HG03571 (cell line): ENCODE results near the gene PNKD.

Experiments
- ATAC-seq: cut with Tn5 transposase; IDR thresholded peaks from one replicate; pipeline ENCODE4 v1.9.1; 2021; ENCODE audit not compliant: unreplicated experiment

The PNKD gene

DNA sequence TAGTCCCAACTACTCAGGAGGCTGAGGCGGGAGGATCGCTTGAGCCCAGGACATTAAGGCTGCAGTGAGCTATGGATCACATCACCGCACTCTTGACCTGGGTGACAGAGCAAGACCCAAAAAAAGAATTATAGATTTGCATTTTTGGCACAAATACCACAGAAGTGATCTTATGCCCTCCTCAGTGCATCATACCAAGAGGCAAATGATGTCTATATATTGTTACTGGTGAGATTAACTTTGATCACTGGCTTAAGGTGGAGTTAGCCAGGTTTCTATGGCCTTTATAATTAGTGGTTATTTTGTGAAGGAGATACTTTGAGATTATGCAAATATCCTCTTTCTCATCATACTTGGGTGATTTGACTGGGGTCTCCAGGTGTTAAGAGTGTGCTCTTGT, 64.2 kb downstream of the PNKD start:
- ATAC-seq: no peak

DNA sequence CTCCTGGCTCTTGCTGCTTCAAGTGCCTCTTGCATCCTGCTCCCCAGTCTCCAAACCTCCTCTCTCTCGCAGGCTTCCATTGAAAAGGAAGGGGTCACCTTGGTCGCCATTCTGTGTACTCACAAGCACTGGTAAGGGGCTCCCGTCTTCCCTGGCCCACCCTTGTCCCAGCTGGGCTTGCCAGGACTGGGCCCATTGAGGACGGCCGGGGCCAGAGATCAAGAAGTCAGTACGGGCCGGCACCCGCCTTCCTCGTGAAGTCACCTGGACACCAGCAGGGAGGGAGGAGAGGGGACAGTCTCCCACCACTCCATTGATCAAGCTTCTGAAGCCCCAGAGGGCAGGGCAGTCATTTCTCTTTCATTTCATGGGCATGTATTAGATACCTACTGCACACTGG, 70.3 kb downstream of the PNKD start:
- no peak for ATAC-seq

DNA sequence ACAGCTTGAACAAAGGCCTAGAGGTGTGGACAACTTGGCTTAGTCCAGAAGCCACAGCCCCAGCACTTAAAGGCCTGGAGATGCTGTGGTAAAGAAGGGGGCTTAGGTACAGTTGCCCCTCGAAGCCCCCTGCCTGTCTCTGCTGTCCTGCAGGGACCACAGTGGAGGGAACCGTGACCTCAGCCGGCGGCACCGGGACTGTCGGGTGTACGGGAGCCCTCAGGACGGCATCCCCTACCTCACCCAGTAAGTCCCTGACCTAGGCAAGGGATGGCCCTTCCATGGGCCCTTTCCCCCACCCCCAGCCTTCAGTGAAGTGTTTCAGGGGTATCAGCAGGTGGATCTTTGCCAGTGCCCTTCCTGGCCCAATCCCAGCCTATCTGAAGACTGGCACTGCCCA, 71.1 kb downstream of the PNKD start:
- no peak for ATAC-seq

DNA sequence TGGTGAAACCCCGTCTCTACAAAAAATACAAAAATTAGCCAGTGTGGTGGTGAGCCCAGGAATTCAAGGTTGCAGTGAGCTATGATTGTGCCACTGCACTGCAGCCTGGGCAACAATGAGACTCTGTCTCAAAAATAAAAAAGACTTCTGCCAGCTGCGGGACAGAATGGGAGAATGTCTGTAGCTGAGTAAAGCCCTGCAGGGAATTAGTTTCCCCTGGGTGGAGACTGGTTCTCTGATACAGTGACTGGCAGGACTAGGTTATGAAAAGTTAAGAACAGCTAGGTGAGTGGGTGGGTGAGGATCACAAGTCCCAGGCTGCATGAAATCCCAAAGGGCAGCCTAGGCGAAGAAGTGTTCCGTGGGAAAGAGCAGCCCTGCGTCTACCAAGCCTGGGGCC, 72.5 kb downstream of the PNKD start:
- no peak for ATAC-seq

DNA sequence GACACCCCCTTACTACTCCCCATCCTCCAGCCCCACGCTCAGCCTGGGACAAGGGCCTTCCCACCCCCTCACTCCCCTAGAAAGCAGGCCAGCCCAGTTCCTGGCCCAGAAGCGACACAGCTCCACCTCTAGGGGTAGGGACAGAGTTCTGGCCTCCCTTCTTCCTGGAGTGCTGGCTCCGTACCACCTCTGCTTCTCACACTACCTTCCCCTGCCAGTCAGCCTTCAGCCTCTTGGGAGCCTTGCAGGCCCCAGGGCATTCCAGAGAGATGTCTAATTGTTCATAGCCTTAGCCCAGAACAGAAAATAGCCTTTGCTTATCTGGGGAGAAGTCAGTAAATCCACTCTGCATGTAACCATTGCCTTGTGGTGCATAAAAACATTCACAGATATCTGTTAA, 73.3 kb downstream of the PNKD start:
- no peak for ATAC-seq

DNA sequence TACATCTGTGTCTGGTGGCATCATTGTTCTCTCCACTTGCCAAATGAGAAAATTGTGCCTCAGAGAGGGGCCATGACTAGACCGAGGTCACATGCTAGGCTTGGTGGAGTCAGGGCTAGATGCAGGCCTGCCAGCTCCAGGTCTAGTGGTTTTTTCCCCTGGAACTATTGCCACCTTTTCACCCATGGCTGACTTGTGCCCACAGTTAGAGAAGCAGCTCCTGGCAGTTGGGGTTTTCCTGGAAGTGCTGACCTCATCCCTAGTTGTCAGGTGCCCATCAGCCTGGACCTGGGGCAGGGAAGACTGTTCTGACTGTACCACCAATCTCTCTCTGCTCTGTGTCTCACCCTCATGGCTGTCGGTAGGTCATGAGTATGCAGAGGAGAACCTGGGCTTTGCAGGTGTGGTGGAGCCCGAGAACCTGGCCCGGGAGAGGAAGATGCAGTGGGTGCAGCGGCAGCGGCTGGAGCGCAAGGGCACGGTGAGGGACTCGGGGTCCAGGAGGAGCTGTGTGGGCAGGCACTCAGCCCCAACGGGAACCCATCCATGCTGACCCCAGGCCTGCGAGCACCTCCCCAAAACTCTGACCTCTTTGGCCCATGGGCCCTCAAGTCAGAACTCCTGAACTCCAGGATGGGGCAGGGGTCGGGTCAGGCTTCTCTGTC, 73.9 kb downstream of the PNKD start:
- no peak for ATAC-seq

DNA sequence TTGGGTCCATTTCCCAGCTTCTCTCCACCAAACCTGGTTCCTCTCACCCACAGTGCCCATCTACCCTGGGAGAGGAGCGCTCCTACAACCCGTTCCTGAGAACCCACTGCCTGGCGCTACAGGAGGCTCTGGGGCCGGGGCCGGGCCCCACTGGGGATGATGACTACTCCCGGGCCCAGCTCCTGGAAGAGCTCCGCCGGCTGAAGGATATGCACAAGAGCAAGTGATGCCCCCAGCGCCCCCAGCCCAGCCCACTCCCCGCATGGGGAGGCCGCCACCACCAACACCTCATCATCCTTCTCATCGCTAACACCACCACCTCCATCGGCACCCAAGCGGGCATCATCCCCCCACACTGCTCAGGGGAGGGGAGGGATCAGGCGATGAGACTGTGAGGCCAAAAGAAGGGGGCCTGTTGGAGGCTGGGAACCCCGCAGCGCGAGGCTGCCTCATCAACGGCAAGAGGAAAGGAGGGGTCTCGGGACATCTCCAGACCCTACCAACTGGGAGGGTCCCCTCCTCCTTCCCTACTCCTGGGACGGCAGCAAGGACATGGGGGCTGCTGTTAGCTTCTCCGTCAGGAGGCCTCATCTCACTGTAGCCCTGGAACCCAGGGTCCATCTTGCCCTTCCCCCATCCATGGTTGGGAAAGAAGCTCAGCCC, 74.6 kb downstream of the PNKD start:
- no peak for ATAC-seq

DNA sequence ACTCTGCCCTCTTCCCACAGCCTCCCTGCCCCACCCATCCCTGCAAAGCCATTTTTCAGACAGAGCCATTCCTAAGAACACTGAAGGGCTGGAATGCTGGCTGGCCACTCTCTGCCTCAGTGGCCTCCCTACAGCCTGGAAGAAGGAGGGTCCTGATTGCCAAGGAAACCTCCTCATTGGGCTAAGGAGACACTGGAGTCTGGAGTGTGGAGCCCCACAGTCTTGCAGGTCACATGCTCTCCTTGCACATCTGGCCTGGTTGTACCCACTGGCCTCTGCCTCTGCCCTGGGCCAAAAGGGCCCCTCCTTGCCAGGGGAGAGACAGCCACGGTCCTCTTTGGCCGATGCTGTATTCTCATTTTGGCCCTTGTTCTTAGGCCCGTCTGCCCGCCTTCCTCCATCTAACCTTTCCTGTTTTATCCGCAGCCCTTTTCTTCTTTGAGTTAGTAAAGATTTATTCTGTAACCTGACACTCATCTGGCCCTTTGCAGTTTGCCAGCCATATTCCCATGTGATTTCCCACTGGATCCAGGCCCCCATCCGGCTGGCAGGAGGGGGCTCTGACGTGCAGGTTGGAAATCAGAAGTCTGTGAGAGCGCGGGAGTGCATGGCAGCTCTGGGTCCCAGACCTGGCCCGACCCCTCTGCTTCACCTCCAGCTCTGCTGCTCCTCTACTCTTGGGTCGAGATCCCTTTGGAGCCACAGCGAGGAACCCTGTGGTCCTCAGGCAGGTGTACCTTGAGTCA, 75.3 kb downstream of the PNKD start:
- ATAC-seq: no peak

DNA sequence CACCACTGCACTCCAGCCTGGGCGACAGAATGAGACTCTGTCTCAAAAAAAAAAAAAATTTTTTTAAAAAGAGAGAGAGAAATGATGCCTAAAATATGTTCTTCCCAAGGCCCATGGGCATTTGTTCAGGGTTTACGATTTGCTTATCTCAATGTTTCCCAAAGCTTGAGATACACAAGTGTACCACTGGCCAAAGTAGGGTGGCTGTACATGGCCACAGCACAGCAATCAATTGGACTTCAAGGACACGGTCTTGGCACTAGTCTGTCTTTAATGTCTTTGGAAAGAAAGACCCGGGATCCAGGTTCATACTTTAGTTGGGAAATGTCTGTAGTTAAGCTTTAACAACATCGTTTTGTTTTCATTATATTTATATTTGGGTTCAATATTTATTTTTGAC, 76.9 kb downstream of the PNKD start:
- no peak for ATAC-seq

DNA sequence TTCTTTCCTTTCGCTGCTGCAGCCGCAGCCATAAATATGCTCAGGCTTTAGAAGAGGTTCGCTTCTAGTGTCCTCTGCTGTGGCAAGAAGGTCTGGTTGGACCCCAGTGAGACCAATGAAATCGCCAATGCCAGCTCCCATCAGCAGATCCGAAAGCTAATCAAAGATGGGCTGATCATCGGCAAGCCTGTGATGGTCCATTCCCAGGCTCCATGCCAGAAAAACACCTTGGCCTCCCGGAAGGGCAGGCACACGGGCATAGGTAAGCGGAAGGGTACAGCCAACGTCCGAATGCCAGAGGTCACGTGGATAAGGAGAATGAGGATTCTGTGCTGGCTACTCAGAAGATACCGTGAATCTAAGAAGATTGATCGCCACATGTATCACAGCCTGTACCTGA, 83.7 kb downstream of the PNKD start:
- no peak for ATAC-seq

DNA sequence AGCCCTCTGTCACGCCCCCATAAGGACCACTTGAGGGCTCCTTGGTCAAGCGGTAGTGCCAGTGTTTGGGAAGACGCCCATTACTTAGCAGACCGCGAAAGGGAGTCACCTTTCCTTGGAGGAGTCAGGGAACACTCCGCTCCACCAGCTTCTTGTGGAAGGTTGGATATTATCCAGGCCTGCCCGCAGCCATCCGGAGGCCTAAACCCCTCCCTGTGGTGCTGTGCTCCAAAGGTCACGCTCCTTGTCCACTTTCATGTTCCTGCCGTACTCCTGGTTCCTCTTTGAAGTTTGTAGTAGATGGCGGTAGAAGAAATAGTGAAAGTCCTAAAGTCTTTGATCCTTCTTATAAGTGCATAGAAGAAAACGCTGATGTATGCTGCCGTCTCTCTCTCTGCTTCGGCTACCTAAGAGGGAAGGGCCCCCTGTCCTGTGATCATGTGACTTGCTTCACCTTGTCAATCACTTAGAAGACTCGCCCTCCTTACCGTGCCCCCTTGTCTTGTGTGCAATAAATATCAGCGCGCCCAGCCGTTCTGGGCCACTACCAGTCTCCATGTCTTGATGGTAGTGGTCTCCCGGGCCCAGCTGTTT, 84.6 kb downstream of the PNKD start:
- ATAC-seq: no peak

DNA sequence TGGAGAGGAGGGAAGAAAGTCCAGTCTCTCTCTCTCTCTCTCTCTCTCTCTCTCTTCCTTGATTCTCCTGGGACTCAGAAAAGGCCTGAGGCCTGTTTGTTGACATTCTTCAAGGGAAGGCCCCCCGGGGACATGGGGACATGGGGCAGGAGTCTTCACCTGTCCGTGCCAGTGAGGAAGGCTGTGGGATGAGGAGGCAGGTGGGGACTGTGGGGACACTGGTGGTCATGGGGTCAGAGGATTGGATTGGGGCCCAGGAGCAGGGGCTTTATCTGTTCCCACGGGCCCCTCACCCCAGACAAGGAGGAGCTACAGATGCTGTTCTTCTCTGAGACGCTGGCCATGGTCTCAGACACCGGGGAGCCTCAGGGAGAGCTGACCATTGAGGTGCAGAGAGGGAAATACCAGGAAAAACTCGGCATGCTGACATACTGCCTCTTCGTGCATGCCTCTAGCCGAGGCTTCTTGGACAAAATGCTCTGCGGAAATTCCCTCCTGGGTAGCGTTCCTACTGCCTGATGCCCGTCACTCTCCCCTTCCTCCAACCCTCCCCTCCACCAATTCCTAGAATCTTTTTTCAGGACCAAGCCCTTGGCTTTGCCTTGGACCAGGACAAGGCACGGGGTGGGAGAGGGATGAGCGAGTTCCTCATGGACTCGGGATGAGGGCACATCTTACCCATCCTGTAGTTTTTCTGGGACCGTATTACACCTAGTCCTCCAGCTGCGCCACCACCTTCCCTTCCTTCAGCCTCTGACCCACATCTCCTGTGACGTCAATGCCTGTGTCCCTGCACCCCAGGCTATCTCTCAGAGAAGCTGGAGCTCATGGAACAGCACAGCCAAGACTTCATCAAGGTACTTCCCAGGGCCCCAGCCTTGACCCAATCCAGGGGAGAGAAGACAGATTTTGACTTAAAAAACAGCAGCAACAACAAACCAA, 87.2 kb downstream of the PNKD start:
- ATAC-seq: no peak

DNA sequence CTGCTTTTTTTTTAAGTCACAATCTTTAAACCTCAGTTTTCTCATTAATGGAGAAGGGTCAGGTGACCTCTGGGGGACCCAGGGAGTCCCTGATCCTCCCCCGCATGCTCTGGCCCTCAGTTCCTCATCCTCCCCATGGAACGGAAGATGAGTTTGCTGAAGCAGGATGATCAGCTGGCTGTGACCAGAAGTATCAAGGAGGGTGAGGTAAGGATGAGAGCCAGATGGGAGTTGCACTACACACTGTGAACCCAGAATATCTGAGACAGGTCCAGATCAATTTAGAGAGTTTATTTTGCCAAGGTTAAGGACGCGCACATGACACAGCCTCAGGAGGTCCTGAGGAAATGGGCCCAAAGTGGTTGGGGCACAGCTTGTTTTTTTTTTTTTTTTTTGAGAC, 90.1 kb downstream of the PNKD start:
- no peak for ATAC-seq

DNA sequence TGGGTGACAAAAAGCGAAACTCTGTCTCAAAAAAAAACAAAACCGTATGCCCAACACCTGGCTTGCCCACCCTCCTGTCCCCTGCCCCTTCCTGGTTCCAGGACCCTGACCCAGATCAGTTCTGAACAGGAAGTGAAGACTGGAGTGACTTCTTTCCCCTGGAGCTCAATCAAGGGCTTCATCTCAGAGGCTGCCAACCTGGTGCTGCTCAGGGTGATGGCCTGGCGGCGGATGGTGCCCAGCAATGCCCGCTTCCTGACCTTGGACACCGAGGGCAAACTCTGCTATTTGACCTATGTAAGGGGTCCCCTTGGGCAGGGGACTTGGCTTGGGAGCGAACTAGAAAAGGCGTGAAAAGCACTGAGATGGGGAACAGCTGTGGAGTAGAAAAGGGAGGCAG, 92.3 kb downstream of the PNKD start:
- no peak for ATAC-seq

DNA sequence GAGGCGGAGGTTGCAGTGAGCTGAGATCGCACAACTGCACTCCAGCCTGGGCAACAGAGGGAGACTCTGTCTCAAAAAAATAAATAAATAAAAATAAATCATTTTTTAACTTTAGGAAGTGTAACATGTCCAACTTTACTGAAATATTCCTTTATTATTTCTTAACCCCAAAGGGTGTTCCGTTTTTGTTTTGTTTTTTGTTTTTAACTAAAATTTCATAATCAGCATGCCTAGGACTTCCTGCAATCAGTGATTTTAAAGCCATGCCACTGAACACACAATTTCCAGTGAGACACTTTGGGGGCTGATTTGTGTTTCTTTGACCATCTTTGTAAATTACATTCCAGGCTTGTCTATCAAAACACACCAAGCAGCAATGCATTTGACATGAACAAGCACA, 93.4 kb downstream of the PNKD start:
- ATAC-seq: no peak

DNA sequence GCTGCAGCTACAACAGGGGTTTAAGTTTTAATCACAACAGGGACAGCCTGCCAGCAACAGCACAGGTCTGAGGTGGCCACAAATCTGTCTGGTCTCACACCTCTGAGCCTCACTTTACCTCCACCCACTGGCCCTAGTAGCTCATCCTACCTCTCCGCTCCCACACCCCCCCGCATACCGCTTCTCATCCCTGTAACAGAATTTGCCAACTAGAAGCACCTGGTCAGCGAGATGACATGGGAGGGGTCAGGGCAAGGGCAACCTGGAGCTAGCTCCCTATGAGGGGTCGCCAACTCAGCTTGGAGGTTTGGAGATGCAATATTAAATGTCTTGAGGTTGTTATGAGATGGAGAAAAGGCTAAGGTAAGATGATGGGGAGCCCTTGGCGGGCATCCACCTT, 93.9 kb downstream of the PNKD start:
- no peak for ATAC-seq

DNA sequence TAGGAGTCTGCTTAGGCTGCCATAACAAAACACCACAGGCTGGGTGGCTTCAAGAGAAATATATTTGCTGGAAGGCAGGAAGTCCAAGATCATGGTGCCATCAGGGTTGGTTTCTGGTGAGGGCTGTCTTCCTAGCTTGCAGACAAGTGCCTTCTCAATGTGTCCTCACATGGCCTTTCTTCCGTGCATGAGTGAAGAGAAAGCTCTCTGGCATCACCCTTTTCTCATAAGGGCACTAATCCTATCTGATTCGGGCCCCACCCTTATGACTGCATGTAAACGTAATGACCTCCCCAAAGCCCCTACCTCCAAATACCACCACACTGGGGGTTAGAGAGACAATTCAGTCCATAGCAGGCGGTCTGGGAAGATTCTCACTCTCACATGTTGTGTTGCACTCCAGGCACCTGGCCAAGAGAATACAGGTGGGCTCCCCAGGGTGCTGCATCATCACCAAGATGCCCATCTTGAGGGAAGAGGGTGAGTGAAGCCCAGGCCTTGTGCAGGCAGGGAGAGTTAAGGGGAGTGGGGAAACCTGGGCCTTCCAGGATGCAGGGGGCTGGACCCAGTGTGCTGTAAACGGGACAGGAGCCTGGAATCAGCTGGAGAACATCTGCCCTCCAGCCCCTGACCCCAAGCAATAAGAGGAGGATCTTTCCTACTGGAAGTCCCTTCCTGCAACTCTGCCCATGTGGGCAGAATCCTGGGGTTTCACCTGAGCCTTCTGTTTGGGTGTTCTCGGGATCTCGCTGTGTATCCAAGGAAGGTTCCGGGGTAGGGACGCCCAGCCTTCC, 96.5 kb downstream of the PNKD start:
- ATAC-seq: no peak

DNA sequence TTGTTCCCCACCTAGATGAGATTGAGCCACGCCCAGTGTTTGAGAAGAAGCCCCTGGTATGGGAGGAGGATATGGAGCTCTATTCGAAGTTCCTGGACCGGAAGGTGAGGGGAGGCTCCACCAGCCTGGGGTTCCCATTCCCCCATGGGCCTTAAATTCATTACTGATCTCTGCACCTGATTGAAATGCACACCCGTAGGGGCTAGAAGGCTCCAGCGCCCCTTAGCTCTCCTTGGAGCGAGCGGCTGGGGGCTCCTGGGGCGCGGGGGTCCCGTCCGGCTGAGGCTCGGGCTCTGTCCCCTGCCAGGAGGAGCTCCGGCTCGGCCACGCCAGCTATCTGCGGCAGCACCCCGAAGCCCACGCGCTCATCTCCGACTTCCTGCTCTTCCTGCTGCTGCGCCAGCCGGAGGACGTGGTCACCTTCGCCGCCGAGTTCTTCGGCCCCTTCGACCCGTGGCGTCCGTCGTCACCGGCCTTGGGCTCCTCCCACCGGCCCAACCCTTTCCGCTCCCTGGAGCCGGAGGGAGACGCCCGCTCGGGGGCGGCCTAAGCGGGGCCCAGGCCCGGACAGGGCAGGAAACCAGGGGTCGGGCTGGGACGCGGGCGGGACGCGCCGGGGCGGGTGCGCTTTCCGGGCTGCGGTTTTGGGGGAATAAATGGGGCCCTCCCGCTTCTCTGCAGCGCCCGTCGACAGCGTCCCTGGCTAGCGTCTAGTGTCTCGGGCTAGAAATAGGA, 97.3 kb downstream of the PNKD start:
- ATAC-seq: peak; percentile 96

DNA sequence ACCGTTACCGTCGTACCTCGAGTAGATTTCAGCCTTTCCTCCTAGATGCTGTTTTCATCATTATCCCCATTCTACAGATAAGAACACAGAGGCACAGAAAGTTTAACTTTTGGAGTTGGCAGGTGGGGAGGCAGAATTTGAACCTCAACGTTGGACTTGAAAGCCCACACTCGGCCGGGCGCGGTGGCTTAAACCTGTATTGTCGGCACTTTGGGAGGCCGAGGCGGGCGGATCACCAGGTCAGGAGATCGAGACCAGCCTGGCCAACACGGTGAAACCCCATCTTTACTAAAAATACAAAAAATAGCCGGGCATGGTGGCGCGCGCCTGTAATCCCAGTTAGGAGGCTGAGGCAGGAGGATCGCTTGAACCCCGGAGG, 97.8 kb downstream of the PNKD start:
- ATAC-seq: no peak
